HG02571 (cell line): Measurements from ENCODE around the gene CHML.
A peak's percentile ranks its signal among the peaks of the same experiment; 100 is the strongest.

Experiments used
- ATAC-seq: cut with Tn5 transposase; IDR thresholded peaks from one replicate; pipeline ENCODE4 v1.9.1; 2021; ENCODE audit warnings: mild to moderate bottlenecking, moderate library complexity; ENCODE audit not compliant: unreplicated experiment

Gene CHML

DNA sequence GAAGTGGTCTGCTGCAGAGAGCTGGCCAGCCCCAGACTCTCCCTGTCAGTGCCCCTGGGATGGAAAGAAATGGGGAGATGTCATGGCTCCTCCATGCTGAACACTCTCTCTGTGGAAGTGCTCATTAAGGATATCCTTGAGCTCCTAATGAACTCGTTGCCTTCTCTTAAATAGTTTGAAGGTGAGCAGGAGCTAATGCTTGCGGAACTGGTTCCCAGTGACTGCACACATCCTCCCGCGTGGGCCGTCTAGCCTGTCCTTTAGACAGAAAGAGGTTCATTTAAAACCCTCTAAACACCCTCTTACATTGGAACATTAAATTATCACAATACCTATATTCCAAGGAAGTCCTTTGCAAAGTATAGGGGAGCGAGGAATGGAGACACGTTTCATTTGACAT, 6.0 kb upstream of the CHML start:
- no peak for ATAC-seq

DNA sequence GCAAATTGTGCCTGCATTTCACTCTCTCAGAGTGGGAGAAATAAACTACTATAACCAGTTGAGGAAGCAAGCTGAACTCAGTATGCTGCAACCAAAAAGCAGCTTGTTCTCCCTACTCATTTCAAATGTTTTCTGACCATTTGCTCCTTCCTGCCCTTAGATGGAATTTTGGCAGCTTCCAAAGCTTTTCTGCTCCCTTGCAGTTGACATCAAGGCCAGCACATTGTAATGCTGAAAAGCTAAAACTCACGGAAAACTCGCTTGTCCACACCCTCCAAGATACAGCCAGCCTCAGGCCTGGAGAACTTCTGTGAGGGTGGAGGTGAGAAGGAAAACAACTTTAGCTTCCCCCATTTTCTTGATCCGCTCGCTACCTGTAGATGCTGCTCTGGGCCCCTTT, 5.0 kb upstream of the CHML start:
- no peak for ATAC-seq

DNA sequence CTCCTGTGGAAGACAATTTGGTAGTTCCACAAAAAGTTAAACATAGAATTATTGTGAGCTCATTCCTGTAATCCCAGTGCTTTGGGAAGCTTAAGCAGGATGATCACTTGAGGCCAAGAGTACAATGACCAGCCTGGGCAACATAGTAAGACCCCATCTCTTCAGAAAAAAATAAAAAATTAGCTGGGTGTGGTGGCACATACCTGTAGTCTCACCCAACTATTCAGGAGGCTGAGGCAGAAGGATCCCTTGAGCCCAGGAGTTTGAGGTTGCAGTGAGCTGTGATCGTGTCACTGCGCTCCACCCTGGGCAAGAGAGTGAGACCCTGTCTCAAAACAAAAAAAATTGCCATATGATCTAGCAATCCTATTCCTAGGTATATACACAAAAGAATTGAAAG, 4.1 kb upstream of the CHML start:
- no peak for ATAC-seq

DNA sequence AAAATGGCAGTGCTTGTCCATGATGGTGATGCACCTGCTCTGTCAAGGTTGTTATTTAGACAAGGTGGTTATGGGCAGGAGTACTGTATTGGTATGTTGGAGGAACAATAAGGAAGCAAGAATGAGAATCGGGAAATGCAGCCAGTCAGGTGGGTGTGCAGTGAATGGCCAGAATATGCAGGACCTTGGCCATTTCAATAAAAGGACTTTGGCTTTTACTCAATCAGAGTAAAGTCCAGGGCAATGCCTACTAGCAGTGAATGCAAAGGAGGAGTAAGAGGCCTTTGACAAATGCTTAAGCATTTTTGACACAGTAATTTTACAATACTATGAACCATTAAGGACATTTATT, 2.4 kb upstream of the CHML start:
- no peak for ATAC-seq

GRCh38 chr1:241641773-241642592, 1.8 kb upstream of the CHML start:
- ATAC-seq = no peak

- ATAC-seq = no peak
Measured at GRCh38 chr1:241640867-241641622, 876 bp upstream of the CHML start.

- peak; percentile 40 for ATAC-seq
Measured at GRCh38 chr1:241639623-241640148, 483 bp downstream of the CHML start.

DNA sequence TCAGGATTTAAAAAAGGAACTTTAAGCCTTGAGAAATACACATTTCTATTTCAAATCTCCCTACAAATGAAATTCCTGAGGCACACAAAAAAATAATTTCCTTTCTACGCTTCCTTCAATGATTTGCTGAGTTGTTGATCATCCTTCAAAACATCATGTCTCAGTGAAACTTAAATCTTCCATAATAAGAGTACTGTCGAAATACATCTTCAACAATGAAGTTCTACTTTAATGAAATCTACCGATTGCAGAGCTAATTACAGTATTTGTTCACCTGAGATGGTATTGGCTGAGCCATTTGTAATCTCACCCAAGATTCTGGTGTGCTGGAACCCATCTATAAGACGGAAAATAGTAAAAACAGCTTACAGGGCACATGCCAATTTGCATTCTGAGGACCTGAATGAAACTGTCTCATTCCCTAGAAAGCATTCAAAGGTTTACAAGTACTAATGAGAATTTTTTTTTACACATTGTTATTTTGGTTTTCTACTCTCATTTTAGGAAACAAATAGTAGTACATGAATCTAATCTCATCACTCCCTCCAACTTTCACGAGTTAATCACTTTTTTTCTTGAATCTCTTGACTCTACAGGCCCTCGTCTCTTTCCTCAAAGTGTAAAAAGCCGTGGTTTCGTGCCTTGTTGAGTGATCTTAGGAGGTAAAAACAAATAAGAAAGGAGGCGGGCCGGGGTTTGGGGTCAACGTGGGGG, 1.1 kb downstream of the CHML start:
- no peak for ATAC-seq

- ATAC-seq = no peak
Measured at GRCh38 chr1:241638099-241638682, 2.0 kb downstream of the CHML start.

DNA sequence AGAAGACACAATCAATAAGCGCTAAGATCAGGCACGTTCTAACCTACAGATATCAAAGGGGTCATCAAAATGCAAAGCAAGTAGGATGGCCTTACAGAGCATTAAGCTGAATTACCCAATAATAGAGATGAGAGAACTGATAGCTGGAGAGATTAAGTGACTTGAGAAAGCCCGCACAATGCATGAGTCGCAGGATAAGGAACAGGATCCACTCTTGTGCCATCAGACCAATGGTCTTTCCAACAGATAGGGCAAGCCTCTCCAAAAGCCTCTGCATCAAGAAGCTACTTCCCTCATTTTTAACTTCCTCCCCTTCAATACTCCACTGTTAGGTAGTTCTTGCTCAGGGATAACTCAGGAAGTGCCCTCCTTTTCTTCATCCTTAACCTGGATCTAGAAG, 2.6 kb downstream of the CHML start:
- ATAC-seq = no peak

DNA sequence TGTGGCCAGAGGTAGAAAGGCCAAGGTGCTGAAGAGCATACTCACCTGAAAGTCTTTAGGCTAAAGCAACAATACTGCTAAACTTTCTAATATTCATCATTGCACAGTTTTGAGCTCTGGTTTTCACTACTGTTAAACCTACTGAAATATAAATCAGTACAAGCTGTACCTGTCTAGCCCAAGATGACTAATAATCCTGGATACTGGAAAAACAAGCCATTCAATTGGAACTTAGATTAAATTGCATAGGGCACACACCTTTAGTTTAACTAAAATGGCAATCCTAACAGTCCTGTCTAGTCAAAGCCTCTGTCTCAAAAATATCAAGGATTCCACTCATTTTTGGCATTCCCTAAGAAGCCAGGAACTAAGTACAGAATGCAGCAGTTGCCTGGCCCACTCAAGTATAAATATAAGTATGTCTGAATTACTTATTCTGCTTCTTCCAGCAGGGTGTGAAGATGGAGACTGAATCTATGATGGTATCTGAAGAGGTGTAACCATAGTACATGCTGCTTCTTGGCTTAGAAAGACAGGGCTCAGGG, 3.1 kb downstream of the CHML start:
- ATAC-seq = no peak

- ATAC-seq = no peak
Measured at GRCh38 chr1:241636291-241636690, 3.9 kb downstream of the CHML start.

DNA sequence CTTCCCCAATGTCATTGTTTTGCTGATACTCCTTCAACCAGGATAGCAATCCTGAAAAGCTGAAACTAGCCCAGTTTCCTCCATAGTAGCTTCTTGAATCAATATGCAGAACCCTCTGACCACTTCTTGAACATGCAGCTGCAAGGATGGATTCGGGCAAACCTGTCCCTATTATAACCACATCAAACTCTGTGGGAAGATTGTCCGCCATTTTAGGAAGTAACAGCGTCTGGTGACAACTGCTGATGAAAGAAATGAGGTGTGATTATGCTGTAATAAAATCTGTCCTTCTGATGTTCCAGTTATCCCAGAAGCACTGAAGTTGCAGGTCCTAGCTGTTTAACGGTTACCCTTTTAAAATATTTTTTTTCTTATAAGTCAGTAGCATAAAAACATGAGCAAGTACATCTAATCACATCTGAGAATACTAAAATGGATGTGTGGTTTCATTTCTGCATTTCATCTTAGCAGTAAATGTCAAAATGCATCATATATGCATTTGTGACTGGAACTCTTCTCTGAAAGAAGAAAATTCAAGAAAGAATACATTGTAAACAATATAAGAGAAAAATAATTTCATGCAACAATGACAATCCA, 4.5 kb downstream of the CHML start:
- ATAC-seq = no peak

- no peak for ATAC-seq
Measured at GRCh38 chr1:241632987-241633386, 7.2 kb downstream of the CHML start.

DNA sequence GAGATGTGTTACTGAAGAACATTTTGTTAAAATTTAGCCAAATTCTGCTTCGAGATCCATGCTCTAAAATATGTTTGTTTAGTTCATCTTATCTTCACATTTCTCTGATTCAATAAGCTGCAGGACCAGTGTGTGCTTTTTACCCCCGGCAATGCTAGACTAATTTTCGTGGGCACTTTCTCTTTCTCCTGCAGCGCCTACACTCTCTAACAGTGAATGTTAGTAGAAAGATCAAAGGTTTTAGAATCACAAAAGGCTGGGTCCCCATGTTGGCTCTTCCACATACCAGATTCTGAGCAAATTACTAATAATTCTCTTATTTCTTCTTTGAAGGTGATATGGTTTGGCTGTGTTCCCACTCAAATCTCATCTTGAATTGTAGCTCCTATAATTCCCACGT, 8.5 kb downstream of the CHML start:
- ATAC-seq = no peak

DNA sequence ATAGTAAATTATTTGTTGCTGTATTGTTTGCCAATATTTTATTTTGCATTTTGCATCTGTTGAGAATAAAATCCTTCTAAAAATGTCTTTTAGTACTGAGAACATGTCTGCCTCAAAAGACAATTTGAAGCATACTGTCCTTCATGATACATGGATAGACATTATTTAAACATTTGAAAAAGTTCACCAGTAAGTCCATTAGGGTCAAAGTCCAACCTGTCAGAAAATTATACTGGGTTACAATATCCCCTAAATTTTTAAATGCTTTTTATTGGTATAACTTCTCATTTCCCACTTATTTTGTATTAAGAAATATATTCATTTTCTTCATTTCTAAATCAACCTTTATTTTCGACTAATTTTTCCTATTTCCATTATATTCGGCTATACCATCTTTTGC, 9.3 kb downstream of the CHML start:
- ATAC-seq = no peak

DNA sequence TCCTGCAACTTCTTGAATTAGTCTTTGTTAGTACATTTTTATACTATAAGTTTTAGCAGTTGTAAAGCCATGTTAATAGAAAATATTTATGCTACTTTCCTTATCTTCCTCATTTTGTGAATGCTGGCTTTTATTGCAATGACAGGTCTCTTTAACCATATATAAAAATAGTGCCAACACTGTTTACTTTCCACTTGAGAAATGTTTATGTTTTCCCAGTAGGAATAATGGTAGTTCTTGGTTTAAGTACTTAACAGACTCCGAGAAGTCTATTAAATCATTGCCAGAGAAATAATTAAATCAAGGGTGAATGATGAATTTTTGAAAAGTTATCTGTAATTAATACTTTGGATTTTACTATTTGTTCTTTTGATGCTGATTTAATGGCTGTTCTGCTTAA, 9.7 kb downstream of the CHML start:
- ATAC-seq = no peak

DNA sequence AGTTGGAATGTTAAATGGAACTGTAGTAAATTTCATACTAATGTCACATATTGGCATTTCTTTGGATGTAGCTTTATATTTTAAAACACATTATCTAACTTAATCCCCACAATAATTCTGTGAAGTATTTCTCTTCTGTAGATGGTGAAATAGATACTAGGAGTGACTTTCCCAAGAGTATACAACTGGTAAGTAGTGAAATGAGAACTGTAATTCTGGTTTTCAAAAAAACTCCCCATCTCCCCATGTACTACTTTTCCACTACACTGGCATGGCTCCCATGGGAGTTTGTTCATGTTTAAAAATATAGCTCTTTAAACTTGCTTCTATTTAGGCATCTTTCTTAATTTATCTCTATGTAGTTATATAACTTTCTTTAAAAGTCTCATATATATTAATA, 10.2 kb downstream of the CHML start:
- ATAC-seq = no peak

DNA sequence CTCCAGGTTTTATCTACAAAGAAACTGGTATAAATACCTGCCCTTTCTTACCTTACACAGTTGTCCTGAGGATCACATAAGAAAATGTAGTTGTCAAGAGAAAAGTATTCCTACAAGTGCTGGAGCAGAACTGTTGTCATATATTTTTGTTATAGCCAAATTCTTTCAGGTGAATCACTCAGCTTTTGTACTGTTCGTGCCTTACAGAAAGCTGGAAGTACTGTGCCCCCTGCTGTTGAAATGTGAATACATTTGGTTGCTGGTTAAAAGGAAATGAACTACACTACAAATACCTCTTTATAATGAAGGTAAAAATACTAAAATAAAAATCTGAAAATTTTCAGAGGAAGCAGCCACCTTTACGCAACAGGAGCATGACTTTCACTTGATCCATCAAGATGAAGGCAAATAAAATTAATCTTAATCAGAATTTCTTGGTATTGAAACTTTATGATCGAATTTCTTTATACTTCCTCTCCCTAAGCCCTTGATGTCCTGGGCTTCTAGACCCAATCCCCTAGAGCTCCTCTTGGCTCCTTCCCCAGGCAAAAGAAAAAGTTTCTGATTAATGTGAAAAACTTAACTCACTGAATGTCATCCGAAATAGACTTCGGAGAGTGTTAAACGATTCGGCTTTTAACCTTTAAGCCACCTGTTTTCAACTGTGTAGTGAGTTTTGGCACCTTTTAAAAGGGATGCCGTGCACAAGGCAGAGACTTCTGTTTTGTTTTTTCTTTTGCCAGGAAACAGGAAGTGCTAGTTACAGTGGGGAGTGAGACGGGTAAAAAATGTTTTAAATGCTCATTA, 12.5 kb downstream of the CHML start:
- ATAC-seq = peak; percentile 74

DNA sequence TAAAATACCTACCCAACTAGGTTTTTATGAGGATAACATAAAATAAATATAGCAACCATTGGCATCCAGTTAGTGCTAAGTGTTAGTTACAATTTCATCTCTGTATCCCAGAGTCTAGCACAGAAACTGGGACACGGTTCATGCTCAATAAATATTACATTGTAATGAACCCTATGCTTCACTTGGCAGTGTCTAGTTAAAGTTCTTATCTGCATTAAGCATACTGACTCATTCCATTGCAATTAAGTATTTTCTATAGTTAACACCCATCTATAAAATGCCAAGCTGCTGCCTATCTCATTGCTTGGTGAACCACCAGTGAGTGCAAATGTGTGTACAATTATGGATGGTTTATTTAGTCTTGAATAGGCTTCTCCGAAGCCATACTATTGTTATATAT, 15.2 kb downstream of the CHML start:
- no peak for ATAC-seq
